ENCODE results near the gene C14orf180. TPM values are rescaled to one million over a fixed set of nuclear protein-coding genes. Genes with fewer than 3 reads are reported as not detected.
"Not testable (repeated sequence)": the region's sequence is repeated elsewhere in the genome, so short reads cannot be mapped to it uniquely, and the experiment has no call there.

The C14orf180 gene
- total RNA-seq, 2 experiments from 2014 or later, result not detected

DNA sequence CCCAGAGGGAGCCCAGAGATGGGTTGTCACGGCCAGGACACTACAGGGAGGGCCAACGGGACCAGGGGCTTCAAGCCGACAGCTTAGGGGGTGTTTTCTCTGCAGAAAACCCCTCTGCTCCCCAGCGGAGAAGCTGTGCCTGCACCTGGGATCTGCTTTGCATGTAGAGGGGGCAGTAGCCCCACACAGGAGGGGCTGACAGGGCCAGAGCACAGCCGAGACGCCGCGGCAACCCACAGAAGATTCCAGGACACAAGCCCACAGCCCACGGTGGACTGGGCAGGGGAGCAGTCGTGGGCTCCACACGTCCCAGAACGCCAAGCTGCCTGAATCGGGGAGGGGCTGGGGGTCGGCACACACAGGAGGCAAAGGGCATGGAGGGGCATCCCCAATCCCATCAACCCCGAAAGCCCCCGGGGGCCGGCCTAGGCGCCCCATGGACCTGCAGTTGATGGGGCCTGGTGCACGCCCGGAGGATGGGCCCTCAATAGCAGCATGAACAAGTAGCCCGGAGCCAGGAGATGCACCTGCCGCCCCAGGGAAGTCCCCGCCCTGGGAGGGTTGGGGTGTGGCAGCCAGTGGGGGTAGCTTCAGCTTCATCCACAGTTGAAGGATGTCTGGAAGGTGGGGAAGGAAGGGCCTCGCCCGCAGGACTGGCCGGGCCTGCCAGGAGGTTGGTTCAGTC, 55.5 kb downstream of the C14orf180 start:
- no peaks in the 10 kb centered on the region for H3K36me3 ChIP-seq (ENCODE audit: insufficient read depth, low read length)
- H3K4me2 ChIP-seq (ENCODE audit: low read length), result no peak overlapping the region
- no peaks in the 10 kb centered on the region for H3K4me1 ChIP-seq (ENCODE audit: insufficient read depth, low read length, poor library complexity, severe bottlenecking)
- DNase-seq (ENCODE audit: low spot score), result no peak
- ChIA-PET POLR2A (no interaction called here), CTCF (ENCODE audit: unreplicated experiment) (no interaction called here)
- no peak overlapping the region for H3K4me3 ChIP-seq (ENCODE audit: low read depth, low read length, poor library complexity, severe bottlenecking)
- H2AFZ ChIP-seq (ENCODE audit: low read length), result no peak overlapping the region
- H3K79me2 ChIP-seq (ENCODE audit: insufficient read depth, low read depth, low read length), result no peaks in the 10 kb centered on the region
- no peaks in the 10 kb centered on the region for H3K9me2 ChIP-seq (ENCODE audit: insufficient read depth, low read length)
- H3K27ac ChIP-seq (ENCODE audit: low read depth, low read length, poor library complexity, severe bottlenecking), result no peak overlapping the region
- BruUV-seq (replicated peaks), result no TSS peak
- H3K9me3 ChIP-seq (ENCODE audit: low read length), result 0 out of 2 replicates have a peak, but pooled peaks cover 1% of the 10 kb centered on the region
- H4K20me1 ChIP-seq (ENCODE audit: insufficient read depth, low read length), result no peaks in the 10 kb centered on the region
- TF ChIP-seq, protein P1, sequence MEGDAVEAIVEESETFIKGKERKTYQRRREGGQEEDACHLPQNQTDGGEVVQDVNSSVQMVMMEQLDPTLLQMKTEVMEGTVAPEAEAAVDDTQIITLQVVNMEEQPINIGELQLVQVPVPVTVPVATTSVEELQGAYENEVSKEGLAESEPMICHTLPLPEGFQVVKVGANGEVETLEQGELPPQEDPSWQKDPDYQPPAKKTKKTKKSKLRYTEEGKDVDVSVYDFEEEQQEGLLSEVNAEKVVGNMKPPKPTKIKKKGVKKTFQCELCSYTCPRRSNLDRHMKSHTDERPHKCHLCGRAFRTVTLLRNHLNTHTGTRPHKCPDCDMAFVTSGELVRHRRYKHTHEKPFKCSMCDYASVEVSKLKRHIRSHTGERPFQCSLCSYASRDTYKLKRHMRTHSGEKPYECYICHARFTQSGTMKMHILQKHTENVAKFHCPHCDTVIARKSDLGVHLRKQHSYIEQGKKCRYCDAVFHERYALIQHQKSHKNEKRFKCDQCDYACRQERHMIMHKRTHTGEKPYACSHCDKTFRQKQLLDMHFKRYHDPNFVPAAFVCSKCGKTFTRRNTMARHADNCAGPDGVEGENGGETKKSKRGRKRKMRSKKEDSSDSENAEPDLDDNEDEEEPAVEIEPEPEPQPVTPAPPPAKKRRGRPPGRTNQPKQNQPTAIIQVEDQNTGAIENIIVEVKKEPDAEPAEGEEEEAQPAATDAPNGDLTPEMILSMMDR (conservative IDR thresholded peaks at IDR 0.05; ENCODE audit: low read length), result no peak
- no peak for TF ChIP-seq EZH2phosphoT487 (IDR thresholded peaks at IDR 0.05; ENCODE audit: borderline replicate concordance, low read depth, low read length)
- intact Hi-C loops (cut with micrococcal nuclease; ENCODE audit: unreplicated experiment), result no loop called here

DNA sequence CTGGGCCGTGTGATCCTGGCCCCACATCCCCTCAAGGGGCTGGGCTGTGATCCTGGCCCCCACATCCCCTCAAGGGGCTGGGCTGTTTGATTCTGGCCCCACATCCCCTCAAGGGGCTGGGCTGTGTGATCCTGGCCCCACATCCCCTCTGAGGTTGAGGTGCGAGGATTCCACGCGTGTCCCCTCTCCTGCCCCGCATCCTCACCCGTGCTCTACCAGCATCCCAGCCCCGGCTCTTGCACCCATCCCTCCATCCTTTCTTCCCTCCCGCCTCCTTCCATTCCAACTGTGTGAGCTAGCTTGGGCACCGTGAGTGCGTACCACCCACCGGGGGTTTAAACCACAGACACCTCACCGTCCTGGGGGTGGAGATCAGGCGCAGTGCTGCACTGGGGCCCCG, 56.2 kb downstream of the C14orf180 start:
- Histone ChIP-seq H3K79me2 (ENCODE audit: insufficient read depth, low read depth, low read length) (no peaks in the 10 kb centered on the region), H3K9me2 (ENCODE audit: insufficient read depth, low read length) (no peaks in the 10 kb centered on the region), H3K9me3 (ENCODE audit: low read length) (no peaks in the 10 kb centered on the region), H3K4me2 (ENCODE audit: low read length) (no peak overlapping the region), H3K27ac (ENCODE audit: low read depth, low read length, poor library complexity, severe bottlenecking) (no peak overlapping the region), H4K20me1 (ENCODE audit: insufficient read depth, low read length) (no peaks in the 10 kb centered on the region), H3K4me3 (ENCODE audit: low read depth, low read length, poor library complexity, severe bottlenecking) (no peak overlapping the region), H2AFZ (ENCODE audit: low read length) (no peak overlapping the region), H3K36me3 (ENCODE audit: insufficient read depth, low read length) (no peaks in the 10 kb centered on the region), H3K4me1 (ENCODE audit: insufficient read depth, low read length, poor library complexity, severe bottlenecking) (no peaks in the 10 kb centered on the region)
- ChIA-PET POLR2A (no interaction called here), CTCF (ENCODE audit: unreplicated experiment) (no interaction called here)
- intact Hi-C loops (cut with micrococcal nuclease; ENCODE audit: unreplicated experiment), result no loop called here
- TF ChIP-seq, protein P1 (conservative IDR thresholded peaks at IDR 0.05; ENCODE audit: low read length), result no peak
- no TSS peak for BruUV-seq (replicated peaks)
- DNase-seq (ENCODE audit: low spot score), result no peak

DNA sequence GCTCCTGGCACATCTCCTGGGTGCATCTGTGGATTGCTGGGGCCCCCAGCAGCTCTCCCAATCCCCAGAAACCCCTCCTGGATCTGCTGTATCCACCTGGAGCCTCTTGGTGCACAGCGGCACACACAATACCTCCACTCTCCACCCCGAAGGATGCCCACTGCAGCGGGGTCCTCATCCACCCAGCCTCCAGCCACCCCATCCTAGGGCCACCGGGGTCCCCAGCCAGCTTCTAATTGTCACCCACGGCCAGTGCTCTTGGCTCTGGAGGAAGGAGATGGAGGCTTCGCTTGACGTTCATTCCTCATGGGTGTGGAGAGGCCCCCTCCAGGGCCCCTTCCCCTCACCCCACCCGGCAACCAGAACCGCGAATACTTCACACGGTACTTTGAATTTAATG, 56.6 kb downstream of the C14orf180 start:
- no peak overlapping the region for H3K4me2 ChIP-seq (ENCODE audit: low read length)
- no peaks in the 10 kb centered on the region for H4K20me1 ChIP-seq (ENCODE audit: insufficient read depth, low read length)
- BruUV-seq (replicated peaks), result no TSS peak
- H3K27ac ChIP-seq (ENCODE audit: low read depth, low read length, poor library complexity, severe bottlenecking), result no peak overlapping the region
- no peaks in the 10 kb centered on the region for H3K9me2 ChIP-seq (ENCODE audit: insufficient read depth, low read length)
- no peaks in the 10 kb centered on the region for H3K79me2 ChIP-seq (ENCODE audit: insufficient read depth, low read depth, low read length)
- no peaks in the 10 kb centered on the region for H3K4me1 ChIP-seq (ENCODE audit: insufficient read depth, low read length, poor library complexity, severe bottlenecking)
- POLR2A ChIA-PET, result no interaction called here
- H3K36me3 ChIP-seq (ENCODE audit: insufficient read depth, low read length), result no peaks in the 10 kb centered on the region
- H2AFZ ChIP-seq (ENCODE audit: low read length), result no peak overlapping the region
- no peaks in the 10 kb centered on the region for H3K9me3 ChIP-seq (ENCODE audit: low read length)
- no peak overlapping the region for H3K4me3 ChIP-seq (ENCODE audit: low read depth, low read length, poor library complexity, severe bottlenecking)
- no peak for DNase-seq (ENCODE audit: low spot score)
- CTCF ChIA-PET (ENCODE audit: unreplicated experiment), result no interaction called here
- TF ChIP-seq, protein P1 (conservative IDR thresholded peaks at IDR 0.05; ENCODE audit: low read length), result no peak
- TF ChIP-seq EZH2phosphoT487 (IDR thresholded peaks at IDR 0.05; ENCODE audit: borderline replicate concordance, low read depth, low read length), result no peak
- intact Hi-C loops (cut with micrococcal nuclease; ENCODE audit: unreplicated experiment), result no loop called here

DNA sequence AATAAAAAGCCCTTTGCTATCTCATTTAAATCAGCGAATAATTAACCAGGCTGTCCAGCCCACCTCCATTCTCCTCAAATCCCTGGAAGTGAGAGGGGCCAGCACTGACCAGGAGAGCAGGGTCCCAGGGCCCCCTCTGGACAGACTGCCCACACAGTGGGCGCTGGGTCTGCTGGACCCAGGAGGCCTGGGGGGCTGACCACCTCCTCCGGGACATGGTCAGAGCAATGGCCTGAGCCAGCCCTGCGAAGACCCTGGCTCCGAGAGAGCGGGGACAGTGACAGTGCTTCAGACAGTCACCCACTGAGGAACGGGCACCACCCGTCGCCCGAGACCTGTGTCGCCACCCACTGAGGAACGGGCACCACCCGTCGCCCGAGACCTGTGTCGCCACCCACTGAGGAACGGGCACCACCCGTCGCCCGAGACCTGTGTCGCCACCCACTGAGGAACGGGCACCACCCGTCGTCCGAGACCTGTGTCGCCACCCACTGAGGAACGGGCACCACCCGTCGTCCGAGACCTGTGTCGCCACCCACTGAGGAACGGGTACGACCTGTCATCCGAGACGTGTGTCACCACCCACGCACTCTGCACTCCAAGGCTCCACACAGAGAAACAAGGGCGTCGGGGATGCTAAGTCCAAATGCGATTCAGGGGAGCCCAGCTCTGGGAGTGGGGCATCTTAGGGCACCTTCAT, 57.4 kb downstream of the C14orf180 start:
- H3K4me2 ChIP-seq (ENCODE audit: low read length); H2AFZ ChIP-seq (ENCODE audit: low read length); BruUV-seq (replicated peaks); intact Hi-C loops (cut with micrococcal nuclease; ENCODE audit: unreplicated experiment); H3K36me3 ChIP-seq (ENCODE audit: insufficient read depth, low read length); H3K27ac ChIP-seq (ENCODE audit: low read depth, low read length, poor library complexity, severe bottlenecking); H3K79me2 ChIP-seq (ENCODE audit: insufficient read depth, low read depth, low read length); H3K9me3 ChIP-seq (ENCODE audit: low read length); H4K20me1 ChIP-seq (ENCODE audit: insufficient read depth, low read length); H3K9me2 ChIP-seq (ENCODE audit: insufficient read depth, low read length); H3K4me1 ChIP-seq (ENCODE audit: insufficient read depth, low read length, poor library complexity, severe bottlenecking); H3K4me3 ChIP-seq (ENCODE audit: low read depth, low read length, poor library complexity, severe bottlenecking); POLR2A ChIA-PET; DNase-seq (ENCODE audit: low spot score); CTCF ChIA-PET (ENCODE audit: unreplicated experiment): not testable (repeated sequence)
